Spleen (tissue), 11 donors: ENCODE measurements around the gene TXNDC8. TPM values are rescaled to one million over a fixed set of nuclear protein-coding genes. Genes with fewer than 3 reads are reported as not detected.

Experiments used
- DNase-seq: peaks from one replicate; pipeline ENCODE4 v3.0.0-alpha.2; 2020
- H3K27ac ChIP-seq, 8 donors: fragments of 200-600 bp; sonication (generic) in 7 of 8; 1 replicate in 4 of 8; 2 replicates in 4 of 8; pipeline versions ENCODE4 v1.5.0 to v1.8.0; 2016 to 2021; ENCODE audit warnings: inconsistent platforms in 4 of 8, mild to moderate bottlenecking in 4 of 8, moderate library complexity in 1 of 8
- H3K27me3 ChIP-seq, 7 donors: fragments of 200-600 bp; sonication (generic) in 6 of 7; replicated peaks in 1 of 7; 1 replicate in 4 of 7; 2 replicates in 3 of 7; pipeline versions ENCODE4 v1.5.0 to v1.8.0; 2016 to 2021; ENCODE audit warnings: inconsistent platforms in 3 of 7, mild to moderate bottlenecking in 1 of 7
- H3K36me3 ChIP-seq, 6 donors: fragments of 200-600 bp; sonication (generic) in 5 of 6; 1 replicate in 4 of 6; 2 replicates in 2 of 6; pipeline versions ENCODE4 v1.5.0 to v1.8.0; 2016 to 2021; ENCODE audit warnings: inconsistent platforms in 2 of 6
- H3K4me1 ChIP-seq, 6 donors: fragments of 200-600 bp; sonication (generic) in 5 of 6; 1 replicate in 3 of 6; 2 replicates in 3 of 6; pipeline versions ENCODE4 v1.5.0 to v1.8.0; 2016 to 2021; ENCODE audit warnings: inconsistent platforms in 3 of 6
- H3K4me3 ChIP-seq, 8 donors: fragments of 200-600 bp; sonication (generic) in 7 of 8; 1 replicate in 4 of 8; 2 replicates in 4 of 8; pipeline versions ENCODE4 v1.5.0 to v1.8.0; 2016 to 2021; ENCODE audit warnings: inconsistent platforms in 4 of 8, mild to moderate bottlenecking in 4 of 8, moderate library complexity in 2 of 8
- H3K9me3 ChIP-seq, 8 donors: fragments of 200-600 bp; sonication (generic) in 7 of 8; 1 replicate in 4 of 8; 2 replicates in 4 of 8; pipeline versions ENCODE4 v1.5.0 to v1.8.0; 2016 to 2021; ENCODE audit warnings: inconsistent platforms in 4 of 8
- POLR2A ChIP-seq, 3 donors: fragments of 450-650 bp; IDR thresholded peaks; one replicate each; pipeline ENCODE4 v1.5.1; 2017; ENCODE audit warnings: antibody characterized with exemption in 3 of 3, mild to moderate bottlenecking in 1 of 3
- POLR2AphosphoS5 ChIP-seq, 3 donors: sonication (generic); formaldehyde crosslinking; IDR thresholded peaks; one replicate each; pipeline ENCODE4 v1.5.1; 2017; ENCODE audit warnings: antibody characterized with exemption in 3 of 3
- WGBS, 5 donors: extraction: QIAGEN DNeasy Blood & Tissue Kit in 3 of 5; methylation state at CpG; one replicate each; pipeline versions ENCODE4 v1.1.5 to v1.1.7; 2013 to 2018; 5-methylcytosine and 5-hydroxymethylcytosine counted together
- intact Hi-C: fragments of 100-400 bp; cut with DNase I; formaldehyde crosslinking; loops from one replicate; pipeline ENCODE4 v1.15.0; 2023; ENCODE audit warnings: low total_unique reads
- polyA plus RNA-seq, 3 donors: library from polyadenylated mRNA; stranded (reverse); fragments of 200-250 nt; gene quantifications; one replicate each; pipeline ENCODE4 v1.2.1, GENCODE V29; 2013
- total RNA-seq, 7 donors: library from RNA; depleted of rRNA in 3 of 7; stranded (reverse); fragments of >200 nt in 3 of 7; fragmentation: NEBNext Ultra II Directional in 4 of 7; extraction: Animal tissue kit (Norgen Biotek cat#: 25700) in 4 of 7; gene quantifications; one replicate each; pipeline versions ENCODE4 v1.1.0 to v1.2.1, GENCODE V29; 2016 to 2021
- TF ChIP-seq, protein P1 (sequence below), 11 experiments: fragments of 200-600 bp in 7 of 11; fragments of 450-650 bp in 4 of 11; sonication (generic) in 4 of 11; IDR thresholded peaks in 8 of 11; conservative IDR thresholded peaks in 3 of 11; 1 replicate in 7 of 11; 2 replicates in 4 of 11; pipeline versions ENCODE4 v1.4.0 to v1.8.0; 2016 to 2021; ENCODE audit warnings: antibody characterized with exemption in 11 of 11, inconsistent platforms in 4 of 11, mild to moderate bottlenecking in 1 of 11
- donor health status: healthy with polysubstance abuse.
- donor health status: DM: no; HTN: no; CAD: no; lungs with moderate emphysema.
- donor health status: DM: no; HTN: no; CAD: no.
- donor health status: Bipolar disorder and iron deficiency.
- donor health status: healthy.
- donor health status: DM: no; HTN: no; CAD: no.
- donor health status: DM: yes; HTN: yes; CAD: no.

The TXNDC8 gene
- total and polyA plus RNA-seq, 10 donors = not detected

- H3K27me3 ChIP-seq = no peaks in the 10 kb centered on the region
- 88 to 97% (median 92%) methylated on average over 1 of the region's 1 CpG for WGBS, 5 donors
- DNase-seq = no peak
Measured at GRCh38 chr9:110336363-110336762, 1.3 kb downstream of the TXNDC8 start.

DNA sequence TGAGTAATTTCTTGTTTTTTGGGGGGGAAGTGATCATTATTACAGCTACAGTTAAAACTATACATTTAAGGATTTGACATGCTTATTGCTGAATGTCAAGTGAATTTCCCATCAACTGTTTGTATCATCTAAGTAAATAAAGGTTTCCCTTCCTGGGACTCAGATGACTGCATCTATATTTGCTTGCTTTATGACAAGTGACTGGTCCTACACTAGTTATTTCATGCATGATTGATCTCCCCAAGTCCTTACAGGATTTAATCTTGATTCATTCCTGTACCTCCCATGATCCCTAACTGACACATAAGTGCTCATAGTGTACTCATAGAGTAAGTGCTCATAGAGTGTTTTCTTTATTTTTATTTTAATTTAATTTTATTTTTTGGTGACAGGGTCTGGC lies 2.8 kb downstream of the TXNDC8 start:
- no peak overlapping the region for H3K27ac ChIP-seq
- no peaks in the 10 kb centered on the region for H3K36me3 ChIP-seq
- no peak for DNase-seq
- H3K27me3 ChIP-seq = no peaks in the 10 kb centered on the region
- intact Hi-C loops = no loop called here
- H3K9me3 ChIP-seq = no peaks in the 10 kb centered on the region
- TF ChIP-seq, protein P1, sequence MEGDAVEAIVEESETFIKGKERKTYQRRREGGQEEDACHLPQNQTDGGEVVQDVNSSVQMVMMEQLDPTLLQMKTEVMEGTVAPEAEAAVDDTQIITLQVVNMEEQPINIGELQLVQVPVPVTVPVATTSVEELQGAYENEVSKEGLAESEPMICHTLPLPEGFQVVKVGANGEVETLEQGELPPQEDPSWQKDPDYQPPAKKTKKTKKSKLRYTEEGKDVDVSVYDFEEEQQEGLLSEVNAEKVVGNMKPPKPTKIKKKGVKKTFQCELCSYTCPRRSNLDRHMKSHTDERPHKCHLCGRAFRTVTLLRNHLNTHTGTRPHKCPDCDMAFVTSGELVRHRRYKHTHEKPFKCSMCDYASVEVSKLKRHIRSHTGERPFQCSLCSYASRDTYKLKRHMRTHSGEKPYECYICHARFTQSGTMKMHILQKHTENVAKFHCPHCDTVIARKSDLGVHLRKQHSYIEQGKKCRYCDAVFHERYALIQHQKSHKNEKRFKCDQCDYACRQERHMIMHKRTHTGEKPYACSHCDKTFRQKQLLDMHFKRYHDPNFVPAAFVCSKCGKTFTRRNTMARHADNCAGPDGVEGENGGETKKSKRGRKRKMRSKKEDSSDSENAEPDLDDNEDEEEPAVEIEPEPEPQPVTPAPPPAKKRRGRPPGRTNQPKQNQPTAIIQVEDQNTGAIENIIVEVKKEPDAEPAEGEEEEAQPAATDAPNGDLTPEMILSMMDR (IDR thresholded peaks at IDR 0.05 in 8 of 11, conservative IDR thresholded peaks at IDR 0.05 in 3 of 11) = no peak
- TF ChIP-seq POLR2AphosphoS5 (IDR thresholded peaks at IDR 0.05) (no peak), POLR2A (IDR thresholded peaks at IDR 0.05) (no peak)
- H3K4me3 ChIP-seq = no peak overlapping the region
- H3K4me1 ChIP-seq = peaks cover 0 to 7% (median 2%) of the 10 kb centered on the region in 6 donors

More at GRCh38 chr9:110336363-110336762, 1.3 kb downstream of the TXNDC8 start:
- H3K4me1 ChIP-seq = no peaks in the 10 kb centered on the region
- intact Hi-C loops = no loop called here
- H3K36me3 ChIP-seq = no peaks in the 10 kb centered on the region
- H3K9me3 ChIP-seq = no peaks in the 10 kb centered on the region
- H3K4me3 ChIP-seq = no peak overlapping the region
- TF ChIP-seq, protein P1 (IDR thresholded peaks at IDR 0.05 in 8 of 11, conservative IDR thresholded peaks at IDR 0.05 in 3 of 11) = no peak
- TF ChIP-seq POLR2A (IDR thresholded peaks at IDR 0.05) (no peak), POLR2AphosphoS5 (IDR thresholded peaks at IDR 0.05) (no peak)
- no peak overlapping the region for H3K27ac ChIP-seq

- TF ChIP-seq POLR2AphosphoS5 (IDR thresholded peaks at IDR 0.05) = no peak
- TF ChIP-seq, protein P1 (IDR thresholded peaks at IDR 0.05 in 8 of 11, conservative IDR thresholded peaks at IDR 0.05 in 3 of 11) = no peak
- TF ChIP-seq POLR2A (IDR thresholded peaks at IDR 0.05) = no peak
- no peak for DNase-seq
- no peaks in the 10 kb centered on the region for H3K9me3 ChIP-seq
Measured at GRCh38 chr9:110334183-110334582, 3.5 kb downstream of the TXNDC8 start.

DNA sequence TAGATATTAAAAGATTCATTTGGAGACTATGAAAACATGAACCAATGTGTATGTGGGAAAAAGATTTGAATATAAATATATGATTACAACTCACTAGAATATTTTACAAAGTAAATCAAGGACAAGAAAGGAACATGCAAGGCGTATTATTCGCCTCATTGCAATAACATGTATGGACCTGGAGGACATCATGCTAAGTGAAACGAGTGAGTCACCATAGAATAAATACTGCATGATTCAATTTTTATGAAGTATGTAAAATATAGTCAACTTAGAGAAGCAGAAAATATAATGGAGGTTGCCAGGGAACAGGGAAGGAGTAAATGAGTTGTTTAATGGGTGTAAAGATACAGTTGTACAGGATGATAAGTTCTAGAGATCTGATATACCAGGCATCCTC lies 4.9 kb downstream of the TXNDC8 start:
- TF ChIP-seq, protein P1 (IDR thresholded peaks at IDR 0.05 in 8 of 11, conservative IDR thresholded peaks at IDR 0.05 in 3 of 11) = no peak
- TF ChIP-seq POLR2AphosphoS5 (IDR thresholded peaks at IDR 0.05) = no peak
- TF ChIP-seq POLR2A (IDR thresholded peaks at IDR 0.05) = no peak
- intact Hi-C loops = no loop called here
- H3K27ac ChIP-seq = no peak overlapping the region
- no peak overlapping the region for H3K4me3 ChIP-seq
- H3K36me3 ChIP-seq = no peaks in the 10 kb centered on the region
- H3K4me1 ChIP-seq = peaks cover 0 to 11% (median 2%) of the 10 kb centered on the region in 6 donors
- WGBS, 5 donors = 88 to 96% (median 91%) methylated on average over 3 of the region's 3 CpGs
- DNase-seq = no peak
- no peaks in the 10 kb centered on the region for H3K9me3 ChIP-seq
- H3K27me3 ChIP-seq = no peaks in the 10 kb centered on the region

More at GRCh38 chr9:110334183-110334582, 3.5 kb downstream of the TXNDC8 start:
- H3K27me3 ChIP-seq = no peaks in the 10 kb centered on the region
- no peaks in the 10 kb centered on the region for H3K36me3 ChIP-seq
- no peak overlapping the region for H3K4me3 ChIP-seq
- peak overlapping the region in 1 of 8 donors; percentile 24 for H3K27ac ChIP-seq
- peaks cover 0 to 11% (median 2%) of the 10 kb centered on the region in 6 donors for H3K4me1 ChIP-seq
- intact Hi-C loops = no loop called here
- 25 to 39% (median 30%) methylated on average over 4 of the region's 4 CpGs for WGBS, 5 donors
